KMS-11 (cell line): ENCODE data around the gene PIEZO2.

Experiments used
- H2AFZ ChIP-seq: fragments of 200-600 bp; sonication (generic); 2 replicates; pipeline ENCODE4 v1.6.1; 2016; ENCODE audit warnings: antibody characterized with exemption, mixed run types, low read depth
- H3K27ac ChIP-seq: fragments of 200-600 bp; sonication (generic); 2 replicates; pipeline ENCODE4 v1.6.1; 2016; ENCODE audit warnings: mild to moderate bottlenecking, mixed run types
- H3K27me3 ChIP-seq: fragments of 200-600 bp; sonication (generic); 2 replicates; pipeline ENCODE4 v1.6.1; 2017; ENCODE audit warnings: mild to moderate bottlenecking, low read depth, mixed run types, moderate library complexity; ENCODE audit not compliant: insufficient read depth
- H3K36me3 ChIP-seq: fragments of 200-600 bp; sonication (generic); 2 replicates; pipeline ENCODE4 v1.6.1; 2017; ENCODE audit warnings: mild to moderate bottlenecking, mixed run types; ENCODE audit not compliant: insufficient read depth
- H3K4me1 ChIP-seq: fragments of 200-600 bp; sonication (generic); 2 replicates; pipeline ENCODE4 v1.6.1; 2016; ENCODE audit warnings: mild to moderate bottlenecking, low read depth, mixed run types; ENCODE audit not compliant: poor library complexity, severe bottlenecking
- H3K4me2 ChIP-seq: fragments of 200-600 bp; sonication (generic); 2 replicates; pipeline ENCODE4 v1.7.0; 2016; ENCODE audit warnings: mild to moderate bottlenecking, mixed run types
- H3K4me3 ChIP-seq: fragments of 200-600 bp; sonication (generic); IDR thresholded peaks from 2 replicates; pipeline ENCODE4 v1.6.1; 2017; ENCODE audit warnings: low read depth, low read length, mixed read lengths; ENCODE audit not compliant: insufficient read depth
- H3K79me2 ChIP-seq: fragments of 200-600 bp; sonication (generic); 2 replicates; pipeline ENCODE4 v1.6.1; 2016; ENCODE audit warnings: low read depth, mixed run types; ENCODE audit not compliant: insufficient read depth
- H3K9ac ChIP-seq: fragments of 200-600 bp; sonication (generic); 2 replicates; pipeline ENCODE4 v1.6.1; 2016; ENCODE audit warnings: mild to moderate bottlenecking, mixed run types
- H4K20me1 ChIP-seq: fragments of 200-600 bp; sonication (generic); 2 replicates; pipeline ENCODE4 v1.6.1; 2016; ENCODE audit warnings: mild to moderate bottlenecking, mixed run types; ENCODE audit not compliant: insufficient read depth
- TF ChIP-seq, protein P1 (sequence below): fragments of 200-600 bp; sonication (generic); conservative IDR thresholded peaks from 2 replicates; pipeline ENCODE4 v1.6.1; 2017; ENCODE audit warnings: low read depth, mild to moderate bottlenecking, antibody characterized with exemption, low read length, moderate library complexity, mixed read lengths

The PIEZO2 gene

GRCh38 chr18:11031966-11032365 lies 117.4 kb downstream of the PIEZO2 start:
- Histone ChIP-seq H3K79me2 (no peaks in the 10 kb centered on the region), H3K4me3 (no peak overlapping the region), H3K27me3 (no peaks in the 10 kb centered on the region), H3K36me3 (no peaks in the 10 kb centered on the region), H3K27ac (no peak overlapping the region), H2AFZ (no peak overlapping the region), H3K4me1 (no peaks in the 10 kb centered on the region), H3K9ac (no peak overlapping the region), H3K4me2 (no peak overlapping the region), H4K20me1 (no peaks in the 10 kb centered on the region)
- TF ChIP-seq, protein P1, sequence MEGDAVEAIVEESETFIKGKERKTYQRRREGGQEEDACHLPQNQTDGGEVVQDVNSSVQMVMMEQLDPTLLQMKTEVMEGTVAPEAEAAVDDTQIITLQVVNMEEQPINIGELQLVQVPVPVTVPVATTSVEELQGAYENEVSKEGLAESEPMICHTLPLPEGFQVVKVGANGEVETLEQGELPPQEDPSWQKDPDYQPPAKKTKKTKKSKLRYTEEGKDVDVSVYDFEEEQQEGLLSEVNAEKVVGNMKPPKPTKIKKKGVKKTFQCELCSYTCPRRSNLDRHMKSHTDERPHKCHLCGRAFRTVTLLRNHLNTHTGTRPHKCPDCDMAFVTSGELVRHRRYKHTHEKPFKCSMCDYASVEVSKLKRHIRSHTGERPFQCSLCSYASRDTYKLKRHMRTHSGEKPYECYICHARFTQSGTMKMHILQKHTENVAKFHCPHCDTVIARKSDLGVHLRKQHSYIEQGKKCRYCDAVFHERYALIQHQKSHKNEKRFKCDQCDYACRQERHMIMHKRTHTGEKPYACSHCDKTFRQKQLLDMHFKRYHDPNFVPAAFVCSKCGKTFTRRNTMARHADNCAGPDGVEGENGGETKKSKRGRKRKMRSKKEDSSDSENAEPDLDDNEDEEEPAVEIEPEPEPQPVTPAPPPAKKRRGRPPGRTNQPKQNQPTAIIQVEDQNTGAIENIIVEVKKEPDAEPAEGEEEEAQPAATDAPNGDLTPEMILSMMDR, result no peak

- Histone ChIP-seq H3K36me3 (no peaks in the 10 kb centered on the region), H3K27me3 (no peaks in the 10 kb centered on the region), H3K27ac (no peak overlapping the region), H3K4me2 (no peak overlapping the region), H3K4me3 (no peak overlapping the region), H2AFZ (no peak overlapping the region), H4K20me1 (no peaks in the 10 kb centered on the region), H3K4me1 (no peaks in the 10 kb centered on the region), H3K79me2 (no peaks in the 10 kb centered on the region), H3K9ac (no peak overlapping the region)
- TF ChIP-seq, protein P1, result no peak
Observed at GRCh38 chr18:11029021-11029420, 120.3 kb downstream of the PIEZO2 start.

DNA sequence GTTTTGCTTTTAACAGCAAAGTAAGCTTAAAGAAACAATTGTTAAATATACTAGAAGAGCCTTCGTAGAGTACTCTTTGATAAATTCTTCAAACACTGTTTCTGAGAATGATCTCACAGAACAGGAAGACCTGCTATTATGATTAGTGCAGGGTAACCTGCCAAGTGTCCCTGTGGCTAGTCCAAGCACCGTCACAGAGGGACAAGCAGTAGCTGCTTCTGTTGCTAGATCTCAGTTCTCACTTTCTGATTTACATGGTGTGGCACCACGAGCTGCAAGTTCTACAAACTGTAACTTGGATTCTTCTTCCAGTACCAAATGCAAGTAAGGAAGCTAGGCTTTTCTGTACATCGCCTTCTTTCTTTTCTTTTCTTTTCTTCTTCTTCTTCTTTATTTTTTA lies 121.5 kb downstream of the PIEZO2 start:
- H3K36me3 ChIP-seq, result no peaks in the 10 kb centered on the region

DNA sequence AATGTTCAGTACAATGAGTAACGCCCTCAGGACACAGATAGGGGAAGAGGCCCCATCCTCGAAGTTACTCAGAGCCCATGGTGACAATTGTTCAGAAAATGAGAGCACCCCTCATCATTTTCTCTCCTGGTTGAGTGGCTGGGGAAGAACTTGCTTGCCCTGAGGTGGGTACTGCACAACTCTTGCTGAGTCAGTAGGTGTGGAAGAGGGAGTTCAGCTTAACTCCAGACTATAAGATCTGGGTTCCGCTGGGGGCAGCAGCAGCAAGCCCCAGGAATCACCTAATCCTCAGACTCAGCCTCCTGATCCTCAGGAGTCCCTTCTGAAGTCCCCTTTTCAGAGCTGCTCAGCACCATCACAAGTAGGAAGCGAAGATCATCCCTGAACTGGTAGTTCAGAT lies 123.7 kb downstream of the PIEZO2 start:
- H3K27ac ChIP-seq, result no peak overlapping the region
- H3K9ac ChIP-seq, result no peak overlapping the region
- no peak overlapping the region for H3K4me2 ChIP-seq
- no peaks in the 10 kb centered on the region for H3K27me3 ChIP-seq
- H4K20me1 ChIP-seq, result no peaks in the 10 kb centered on the region
- H3K36me3 ChIP-seq, result no peaks in the 10 kb centered on the region
- H3K4me3 ChIP-seq, result no peak overlapping the region
- TF ChIP-seq, protein P1, result no peak
- no peak overlapping the region for H2AFZ ChIP-seq
- H3K79me2 ChIP-seq, result no peaks in the 10 kb centered on the region
- H3K4me1 ChIP-seq, result peaks cover 6% of the 10 kb centered on the region

More for the DNA sequence above, 121.5 kb downstream of the PIEZO2 start:
- TF ChIP-seq, protein P1, result no peak
- Histone ChIP-seq H3K4me1 (no peaks in the 10 kb centered on the region), H4K20me1 (no peaks in the 10 kb centered on the region), H3K4me3 (no peak overlapping the region), H3K79me2 (no peaks in the 10 kb centered on the region), H3K27ac (no peak overlapping the region), H3K27me3 (no peaks in the 10 kb centered on the region), H3K4me2 (no peak overlapping the region), H2AFZ (no peak overlapping the region), H3K9ac (no peak overlapping the region)
